Measurements from ENCODE around the gene HPCA. TPM values are rescaled to one million over a fixed set of nuclear protein-coding genes. Genes with fewer than 3 reads are reported as not detected.

The HPCA gene
- total RNA-seq, 1 donor from 2014 or later: not detected

DNA sequence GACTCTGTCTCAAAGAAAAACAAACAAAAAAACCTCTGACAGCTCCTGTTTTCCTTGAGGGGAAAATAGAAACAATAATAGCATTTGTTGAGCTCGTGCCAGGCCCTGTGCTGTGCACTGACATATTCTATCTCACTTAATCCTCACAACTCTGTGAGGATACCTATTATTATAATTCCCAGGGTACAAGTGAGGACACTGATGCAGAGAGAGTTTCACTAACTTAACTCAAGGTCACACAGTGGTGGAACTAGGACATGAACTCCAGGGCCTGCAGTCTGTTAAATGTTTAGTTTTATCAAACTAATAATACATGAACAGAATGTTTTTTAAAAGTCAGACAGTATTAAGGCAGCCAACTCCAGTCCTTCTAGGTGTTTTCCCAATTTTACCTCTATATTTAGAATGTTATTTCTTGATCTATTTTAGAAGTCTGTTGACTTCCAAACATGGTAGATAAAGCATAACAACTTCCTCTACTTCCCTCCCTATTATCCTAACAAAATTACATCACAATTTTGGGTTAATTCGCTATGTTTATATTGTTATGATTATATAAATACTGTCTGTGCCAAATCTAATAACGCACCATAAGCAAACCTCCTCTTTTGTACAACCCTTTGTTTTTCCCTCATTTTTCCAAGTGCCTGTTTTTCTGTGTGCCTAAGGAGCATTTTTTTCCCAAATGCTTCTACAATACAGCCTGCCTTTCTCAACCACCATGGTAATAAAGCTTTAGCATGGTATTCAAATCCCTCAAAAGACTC, 20.5 kb upstream of the HPCA start:
- H3K79me2 ChIP-seq (ENCODE audit: insufficient read depth, low read length): no peaks in the 10 kb centered on the region
- no peak overlapping the region for H3K4me3 Mint-ChIP-seq (ENCODE audit: unreplicated experiment)
- no peak overlapping the region for H3K9ac ChIP-seq (ENCODE audit: low read length)
- H3K27me3 ChIP-seq (ENCODE audit: insufficient read depth, low read length): no peaks in the 10 kb centered on the region
- H3K4me2 ChIP-seq (ENCODE audit: low read length): no peak overlapping the region
- peaks cover 2% of the 10 kb centered on the region for H4K20me1 ChIP-seq (ENCODE audit: insufficient read depth, low read length)
- H3K4me3 ChIP-seq (ENCODE audit: insufficient read depth, low read depth, low read length): no peak overlapping the region
- DNase-seq (ENCODE audit: low read depth): no peak
- H3K27ac ChIP-seq (ENCODE audit: low read depth, low read length): no peak overlapping the region
- peaks cover 25% of the 10 kb centered on the region for H3K27me3 Mint-ChIP-seq (ENCODE audit: low read depth, unreplicated experiment)
- peaks cover 7% of the 10 kb centered on the region for H3K4me1 Mint-ChIP-seq (ENCODE audit: low read depth, unreplicated experiment)
- TF ChIP-seq EZH2 (IDR thresholded peaks at IDR 0.05; ENCODE audit: insufficient read depth, low read length): no peak
- TF ChIP-seq, protein P1, sequence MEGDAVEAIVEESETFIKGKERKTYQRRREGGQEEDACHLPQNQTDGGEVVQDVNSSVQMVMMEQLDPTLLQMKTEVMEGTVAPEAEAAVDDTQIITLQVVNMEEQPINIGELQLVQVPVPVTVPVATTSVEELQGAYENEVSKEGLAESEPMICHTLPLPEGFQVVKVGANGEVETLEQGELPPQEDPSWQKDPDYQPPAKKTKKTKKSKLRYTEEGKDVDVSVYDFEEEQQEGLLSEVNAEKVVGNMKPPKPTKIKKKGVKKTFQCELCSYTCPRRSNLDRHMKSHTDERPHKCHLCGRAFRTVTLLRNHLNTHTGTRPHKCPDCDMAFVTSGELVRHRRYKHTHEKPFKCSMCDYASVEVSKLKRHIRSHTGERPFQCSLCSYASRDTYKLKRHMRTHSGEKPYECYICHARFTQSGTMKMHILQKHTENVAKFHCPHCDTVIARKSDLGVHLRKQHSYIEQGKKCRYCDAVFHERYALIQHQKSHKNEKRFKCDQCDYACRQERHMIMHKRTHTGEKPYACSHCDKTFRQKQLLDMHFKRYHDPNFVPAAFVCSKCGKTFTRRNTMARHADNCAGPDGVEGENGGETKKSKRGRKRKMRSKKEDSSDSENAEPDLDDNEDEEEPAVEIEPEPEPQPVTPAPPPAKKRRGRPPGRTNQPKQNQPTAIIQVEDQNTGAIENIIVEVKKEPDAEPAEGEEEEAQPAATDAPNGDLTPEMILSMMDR (IDR thresholded peaks at IDR 0.05; ENCODE audit: insufficient read depth, low read depth, low read length): no peak
- no peaks in the 10 kb centered on the region for H3K9me3 Mint-ChIP-seq (ENCODE audit: unreplicated experiment)
- no peak overlapping the region for H2AFZ ChIP-seq (ENCODE audit: low read depth, low read length)
- peaks cover 28% of the 10 kb centered on the region for H3K36me3 Mint-ChIP-seq (ENCODE audit: low read depth, unreplicated experiment)
- FAIRE-seq: no peak
- no peak overlapping the region for H3K27ac Mint-ChIP-seq (ENCODE audit: unreplicated experiment)
- no peaks in the 10 kb centered on the region for H3K9me3 ChIP-seq (ENCODE audit: insufficient read depth, low read depth, low read length)
- H3K4me1 ChIP-seq (ENCODE audit: insufficient read depth, low read length): no peaks in the 10 kb centered on the region
- no peaks in the 10 kb centered on the region for H3K36me3 ChIP-seq (ENCODE audit: insufficient read depth, low read length)

- no peaks in the 10 kb centered on the region for H3K9me3 Mint-ChIP-seq (ENCODE audit: unreplicated experiment)
- Histone ChIP-seq H3K36me3 (ENCODE audit: insufficient read depth, low read length) (no peaks in the 10 kb centered on the region), H3K9me3 (ENCODE audit: insufficient read depth, low read depth, low read length) (no peaks in the 10 kb centered on the region), H3K4me2 (ENCODE audit: low read length) (no peak overlapping the region), H3K27me3 (ENCODE audit: insufficient read depth, low read length) (peaks cover 5% of the 10 kb centered on the region), H3K27ac (ENCODE audit: low read depth, low read length) (no peak overlapping the region), H3K4me1 (ENCODE audit: insufficient read depth, low read length) (peaks cover 5% of the 10 kb centered on the region), H3K9ac (ENCODE audit: low read length) (no peak overlapping the region), H2AFZ (ENCODE audit: low read depth, low read length) (no peak overlapping the region), H3K79me2 (ENCODE audit: insufficient read depth, low read length) (no peaks in the 10 kb centered on the region), H4K20me1 (ENCODE audit: insufficient read depth, low read length) (peaks cover 5% of the 10 kb centered on the region), H3K4me3 (ENCODE audit: insufficient read depth, low read depth, low read length) (no peak overlapping the region)
- DNase-seq (ENCODE audit: low read depth) (no peak), FAIRE-seq (no peak)
- peaks cover 37% of the 10 kb centered on the region for H3K27me3 Mint-ChIP-seq (ENCODE audit: low read depth, unreplicated experiment)
- H3K4me3 Mint-ChIP-seq (ENCODE audit: unreplicated experiment): no peak overlapping the region
- H3K4me1 Mint-ChIP-seq (ENCODE audit: low read depth, unreplicated experiment): no peaks in the 10 kb centered on the region
- peaks cover 28% of the 10 kb centered on the region for H3K36me3 Mint-ChIP-seq (ENCODE audit: low read depth, unreplicated experiment)
- no peak overlapping the region for H3K27ac Mint-ChIP-seq (ENCODE audit: unreplicated experiment)
- TF ChIP-seq EZH2 (IDR thresholded peaks at IDR 0.05; ENCODE audit: insufficient read depth, low read length): no peak
- TF ChIP-seq, protein P1 (IDR thresholded peaks at IDR 0.05; ENCODE audit: insufficient read depth, low read depth, low read length): no peak
Observed at GRCh38 chr1:32867151-32867550, 19.1 kb upstream of the HPCA start.

GRCh38 chr1:32867671-32868070, 18.6 kb upstream of the HPCA start:
- TF ChIP-seq, protein P1 (IDR thresholded peaks at IDR 0.05; ENCODE audit: insufficient read depth, low read depth, low read length): no peak
- no peak for TF ChIP-seq EZH2 (IDR thresholded peaks at IDR 0.05; ENCODE audit: insufficient read depth, low read length)
- no peak overlapping the region for H3K27ac ChIP-seq (ENCODE audit: low read depth, low read length)
- no peaks in the 10 kb centered on the region for H3K79me2 ChIP-seq (ENCODE audit: insufficient read depth, low read length)
- Mint-ChIP-seq H3K9me3 (ENCODE audit: unreplicated experiment) (no peaks in the 10 kb centered on the region), H3K4me1 (ENCODE audit: low read depth, unreplicated experiment) (no peaks in the 10 kb centered on the region), H3K27ac (ENCODE audit: unreplicated experiment) (no peak overlapping the region), H3K27me3 (ENCODE audit: low read depth, unreplicated experiment) (peaks cover 40% of the 10 kb centered on the region), H3K36me3 (ENCODE audit: low read depth, unreplicated experiment) (peaks cover 24% of the 10 kb centered on the region), H3K4me3 (ENCODE audit: unreplicated experiment) (no peak overlapping the region)
- peaks cover 5% of the 10 kb centered on the region for H4K20me1 ChIP-seq (ENCODE audit: insufficient read depth, low read length)
- no peak for FAIRE-seq
- no peak overlapping the region for H2AFZ ChIP-seq (ENCODE audit: low read depth, low read length)
- no peak overlapping the region for H3K4me2 ChIP-seq (ENCODE audit: low read length)
- no peak overlapping the region for H3K9ac ChIP-seq (ENCODE audit: low read length)
- H3K4me3 ChIP-seq (ENCODE audit: insufficient read depth, low read depth, low read length): no peak overlapping the region
- no peak for DNase-seq (ENCODE audit: low read depth)
- peaks cover 5% of the 10 kb centered on the region for H3K27me3 ChIP-seq (ENCODE audit: insufficient read depth, low read length)
- no peaks in the 10 kb centered on the region for H3K36me3 ChIP-seq (ENCODE audit: insufficient read depth, low read length)
- no peaks in the 10 kb centered on the region for H3K9me3 ChIP-seq (ENCODE audit: insufficient read depth, low read depth, low read length)
- H3K4me1 ChIP-seq (ENCODE audit: insufficient read depth, low read length): peaks cover 5% of the 10 kb centered on the region
